ENCODE data around the gene NGDN.

NGDN gene

GRCh38 chr14:23522643-23523198 is 53.2 kb downstream of the NGDN start:
- Histone ChIP-seq H2AFZ (ENCODE audit: low read length, unreplicated experiment) (no peak overlapping the region), H3K4me3 (ENCODE audit: low read depth, low read length) (no peak overlapping the region), H3K4me1 (ENCODE audit: control insufficient read depth, insufficient read depth, low read length, unreplicated experiment) (no peaks in the 10 kb centered on the region), H3K27ac (ENCODE audit: low read depth, low read length) (no peak overlapping the region), H3K27me3 (ENCODE audit: insufficient read depth, low read length) (no peaks in the 10 kb centered on the region), H3K79me2 (ENCODE audit: control insufficient read depth, insufficient read depth, low read length, unreplicated experiment) (no peaks in the 10 kb centered on the region), H3K36me3 (ENCODE audit: insufficient read depth, low read length) (no peaks in the 10 kb centered on the region)

GRCh38 chr14:23523229-23524016 is 53.9 kb downstream of the NGDN start:
- no peak overlapping the region for H3K4me3 ChIP-seq (ENCODE audit: low read depth, low read length)
- no peaks in the 10 kb centered on the region for H3K79me2 ChIP-seq (ENCODE audit: control insufficient read depth, insufficient read depth, low read length, unreplicated experiment)
- H3K4me1 ChIP-seq (ENCODE audit: control insufficient read depth, insufficient read depth, low read length, unreplicated experiment): no peaks in the 10 kb centered on the region
- H3K27me3 ChIP-seq (ENCODE audit: insufficient read depth, low read length): no peaks in the 10 kb centered on the region
- no peaks in the 10 kb centered on the region for H3K36me3 ChIP-seq (ENCODE audit: insufficient read depth, low read length)
- no peak overlapping the region for H2AFZ ChIP-seq (ENCODE audit: low read length, unreplicated experiment)
- H3K27ac ChIP-seq (ENCODE audit: low read depth, low read length): no peak overlapping the region

- no peak overlapping the region for H2AFZ ChIP-seq (ENCODE audit: low read length, unreplicated experiment)
- H3K4me3 ChIP-seq (ENCODE audit: low read depth, low read length): no peak overlapping the region
- no peaks in the 10 kb centered on the region for H3K79me2 ChIP-seq (ENCODE audit: control insufficient read depth, insufficient read depth, low read length, unreplicated experiment)
- H3K27me3 ChIP-seq (ENCODE audit: insufficient read depth, low read length): no peaks in the 10 kb centered on the region
- H3K4me1 ChIP-seq (ENCODE audit: control insufficient read depth, insufficient read depth, low read length, unreplicated experiment): no peaks in the 10 kb centered on the region
- no peak overlapping the region for H3K27ac ChIP-seq (ENCODE audit: low read depth, low read length)
- H3K36me3 ChIP-seq (ENCODE audit: insufficient read depth, low read length): no peaks in the 10 kb centered on the region
These were observed 55.5 kb downstream of the NGDN start for GRCh38 chr14:23524954-23525353.

GRCh38 chr14:23525611-23526010 is 56.1 kb downstream of the NGDN start:
- H3K79me2 ChIP-seq (ENCODE audit: control insufficient read depth, insufficient read depth, low read length, unreplicated experiment): no peaks in the 10 kb centered on the region
- H2AFZ ChIP-seq (ENCODE audit: low read length, unreplicated experiment): no peak overlapping the region
- H3K4me3 ChIP-seq (ENCODE audit: low read depth, low read length): no peak overlapping the region
- no peak overlapping the region for H3K27ac ChIP-seq (ENCODE audit: low read depth, low read length)
- no peaks in the 10 kb centered on the region for H3K4me1 ChIP-seq (ENCODE audit: control insufficient read depth, insufficient read depth, low read length, unreplicated experiment)
- H3K27me3 ChIP-seq (ENCODE audit: insufficient read depth, low read length): no peaks in the 10 kb centered on the region
- no peaks in the 10 kb centered on the region for H3K36me3 ChIP-seq (ENCODE audit: insufficient read depth, low read length)
